Adrenal gland (tissue), 12 donors: ENCODE data around the gene LAYN. TPM values are rescaled to one million over a fixed set of nuclear protein-coding genes. Genes with fewer than 3 reads are reported as not detected.

Experiments
- DNase-seq, 7 donors: peaks; one replicate each; pipeline ENCODE4 v3.0.0-alpha.2; 2019 to 2020
- H3K27ac ChIP-seq, 5 donors: fragments of 200-600 bp; sonication (generic) in 4 of 5; 1 replicate in 3 of 5; 2 replicates in 2 of 5; pipeline versions ENCODE4 v1.5.1 to v1.8.0; 2016 to 2020; ENCODE audit warnings: mild to moderate bottlenecking in 1 of 5
- H3K27me3 ChIP-seq: fragments of 200-600 bp; 2 replicates; pipeline ENCODE4 v1.8.0; 2021
- H3K36me3 ChIP-seq, 2 donors: fragments of 200-600 bp; replicated peaks in 1 of 2; 1 replicate in 1 of 2; 2 replicates in 1 of 2; pipeline versions ENCODE4 v1.5.1 to v1.8.0; 2018 to 2022
- H3K4me1 ChIP-seq, 2 donors: fragments of 200-600 bp; replicated peaks in 1 of 2; 1 replicate in 1 of 2; 2 replicates in 1 of 2; pipeline versions ENCODE4 v1.5.1 to v1.8.0; 2018 to 2021
- H3K4me3 ChIP-seq, 4 donors: fragments of 200-600 bp; sonication (generic) in 3 of 4; one replicate each; pipeline ENCODE4 v1.5.1; 2016 to 2018
- H3K9me3 ChIP-seq, 3 donors: fragments of 200-600 bp; sonication (generic) in 1 of 3; replicated peaks in 1 of 3; 1 replicate in 2 of 3; 2 replicates in 1 of 3; pipeline versions ENCODE4 v1.5.1 to v1.8.0; 2016 to 2021
- POLR2A ChIP-seq, 2 donors: fragments of 450-650 bp; IDR thresholded peaks; one replicate each; pipeline ENCODE4 v1.6.1; 2017; ENCODE audit warnings: antibody characterized with exemption in 2 of 2, mild to moderate bottlenecking in 2 of 2, moderate library complexity in 1 of 2
- WGBS, 4 donors: extraction: QIAGEN DNeasy Blood & Tissue Kit in 2 of 4; methylation state at CpG; one replicate each; pipeline versions ENCODE4 v1.1.5 to v1.1.7; 2013 to 2017; 5-methylcytosine and 5-hydroxymethylcytosine counted together
- intact Hi-C, 2 donors: fragments of 100-400 bp; cut with DNase I; formaldehyde crosslinking; loops; one replicate each; pipeline versions ENCODE4 v1.14.1 to v1.15.0; 2022 to 2023
- polyA plus RNA-seq, 3 donors: library from polyadenylated mRNA; stranded (reverse); fragments of 200-250 nt in 2 of 3; fragments of 350-450 nt in 1 of 3; fragmentation: Illumina TruSeq in 1 of 3; extraction: RNeasy Lipid Tissue Mini Kit (QIAGEN cat#74804) in 1 of 3; gene quantifications; one replicate each; pipeline ENCODE4 v1.2.3, GENCODE V29; 2013 to 2014
- total RNA-seq, 9 donors: library from RNA; depleted of rRNA in 4 of 9; stranded (reverse); fragments of >200 nt in 4 of 9; fragments of 120-200 nt in 1 of 9; fragmentation: NEBNext Ultra II Directional in 1 of 9; extraction: Animal tissue kit (Norgen Biotek cat#: 25700) in 1 of 9; gene quantifications; one replicate each; pipeline versions ENCODE4 v1.1.0 to v1.2.4, GENCODE V29; 2013 to 2023
- TF ChIP-seq, protein P1 (sequence below), 6 experiments: fragments of 450-650 bp in 4 of 6; fragments of 200-600 bp in 2 of 6; sonication (generic) in 1 of 6; IDR thresholded peaks; 1 replicate in 5 of 6; 2 replicates in 1 of 6; pipeline versions ENCODE4 v1.5.1 to v1.8.0; 2016 to 2021; ENCODE audit warnings: antibody characterized with exemption in 6 of 6, mild to moderate bottlenecking in 2 of 6, moderate library complexity in 1 of 6
- donor health status: healthy with polysubstance abuse.
- donor health status: Bipolar disorder and iron deficiency.
- donor health status: DM: yes; HTN: yes; CAD: no.
- donor health status: DM: no; HTN: no; CAD: no.
- donor health status: DM: no; HTN: no; CAD: no.
- donor health status: DM: yes; HTN: yes; CAD: no.

Gene LAYN
- total and polyA plus RNA-seq, 12 donors, result 1.5 to 5.4 (median 2.2) TPM

DNA sequence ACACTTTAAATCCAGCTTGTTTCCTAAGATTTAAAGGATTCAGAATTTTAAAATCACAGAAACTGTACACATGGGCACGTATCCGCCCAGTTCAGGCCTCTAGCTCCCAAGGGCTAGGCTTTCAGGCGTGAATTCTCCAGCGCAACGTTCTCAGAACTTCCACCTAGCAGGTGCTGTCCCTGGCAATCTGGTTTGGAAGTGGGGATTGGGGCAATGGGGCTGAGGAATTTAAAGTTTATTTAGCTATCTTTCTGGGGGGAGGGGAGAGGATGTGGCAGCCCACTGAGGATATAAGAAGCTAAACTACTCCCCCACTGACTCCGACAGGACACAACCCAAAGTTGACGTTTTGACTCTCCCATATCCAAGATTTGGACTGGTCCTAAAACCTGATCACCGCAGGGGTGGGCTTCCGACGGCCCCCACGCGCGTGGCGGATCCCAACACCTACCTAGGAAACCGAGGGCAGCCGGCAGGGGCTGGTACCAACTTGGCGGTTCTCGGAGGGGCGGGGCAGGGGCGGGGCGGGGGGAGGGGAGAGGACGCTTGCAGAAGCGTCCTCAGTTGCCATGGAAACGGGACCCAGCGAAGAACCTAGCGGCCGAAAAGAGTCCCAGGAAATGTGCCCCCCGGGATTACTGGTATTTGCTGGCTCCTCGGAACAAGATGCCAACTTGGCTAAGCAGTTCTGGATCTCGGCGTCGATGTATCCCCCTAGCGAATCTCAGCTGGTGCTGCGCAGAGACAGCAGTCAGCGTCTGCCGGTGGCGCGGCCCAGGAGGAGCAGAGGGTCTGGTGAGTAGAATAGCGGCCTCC lies 26.1 kb upstream of the LAYN start, which contains the start of gene HOATZ:
Gene HOATZ, plus strand, starts transcription at position 563 of the 816 bp plus-strand sequence. Its CDS starts 7 bp downstream, at position 570.
- no peak within 1 kb of the TSS for H3K27ac ChIP-seq
- no peak within 1 kb of the TSS for H3K4me3 ChIP-seq
- no peak for DNase-seq
- TF ChIP-seq, protein P1, sequence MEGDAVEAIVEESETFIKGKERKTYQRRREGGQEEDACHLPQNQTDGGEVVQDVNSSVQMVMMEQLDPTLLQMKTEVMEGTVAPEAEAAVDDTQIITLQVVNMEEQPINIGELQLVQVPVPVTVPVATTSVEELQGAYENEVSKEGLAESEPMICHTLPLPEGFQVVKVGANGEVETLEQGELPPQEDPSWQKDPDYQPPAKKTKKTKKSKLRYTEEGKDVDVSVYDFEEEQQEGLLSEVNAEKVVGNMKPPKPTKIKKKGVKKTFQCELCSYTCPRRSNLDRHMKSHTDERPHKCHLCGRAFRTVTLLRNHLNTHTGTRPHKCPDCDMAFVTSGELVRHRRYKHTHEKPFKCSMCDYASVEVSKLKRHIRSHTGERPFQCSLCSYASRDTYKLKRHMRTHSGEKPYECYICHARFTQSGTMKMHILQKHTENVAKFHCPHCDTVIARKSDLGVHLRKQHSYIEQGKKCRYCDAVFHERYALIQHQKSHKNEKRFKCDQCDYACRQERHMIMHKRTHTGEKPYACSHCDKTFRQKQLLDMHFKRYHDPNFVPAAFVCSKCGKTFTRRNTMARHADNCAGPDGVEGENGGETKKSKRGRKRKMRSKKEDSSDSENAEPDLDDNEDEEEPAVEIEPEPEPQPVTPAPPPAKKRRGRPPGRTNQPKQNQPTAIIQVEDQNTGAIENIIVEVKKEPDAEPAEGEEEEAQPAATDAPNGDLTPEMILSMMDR (IDR thresholded peaks at IDR 0.05), result no peak
- no peak for TF ChIP-seq POLR2A (IDR thresholded peaks at IDR 0.05)
- peaks cover 9% of the 10 kb centered on the region in 2 donors for H3K4me1 ChIP-seq
- 21 to 48% (median 29%) methylated on average over 10 to 39 of the region's 39 CpGs for WGBS, 4 donors
- intact Hi-C loops, result no loop called here
- H3K9me3 ChIP-seq, result no peaks in the 10 kb centered on the region
- H3K27me3 ChIP-seq, result peaks cover 33% of the 10 kb centered on the region
- H3K36me3 ChIP-seq, result no peaks in the 10 kb centered on the region

DNA sequence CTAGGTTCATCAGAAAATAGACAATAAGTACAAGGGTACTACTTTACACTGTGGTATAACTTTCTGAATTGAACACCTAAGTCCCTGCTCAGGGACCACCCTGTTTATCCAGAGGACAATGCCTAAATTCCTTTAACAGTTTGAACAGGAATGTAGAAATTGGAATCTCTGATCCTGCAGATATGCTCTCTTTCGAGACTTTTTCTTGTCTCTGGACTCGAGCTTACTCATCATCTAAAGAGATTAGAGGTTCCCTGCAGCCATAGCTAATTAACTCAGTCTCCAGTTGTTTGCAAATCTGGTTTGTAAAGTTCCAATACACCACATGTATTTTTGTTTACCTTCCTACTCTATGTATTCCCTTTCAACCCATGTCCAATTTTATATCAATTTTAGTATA lies 24.9 kb upstream of the LAYN start:
- H3K4me3 ChIP-seq, result no peak overlapping the region
- H3K27ac ChIP-seq, result no peak overlapping the region
- no peaks in the 10 kb centered on the region for H3K36me3 ChIP-seq
- DNase-seq, result no peak
- H3K9me3 ChIP-seq, result no peaks in the 10 kb centered on the region
- peaks cover 28% of the 10 kb centered on the region for H3K27me3 ChIP-seq
- TF ChIP-seq POLR2A (IDR thresholded peaks at IDR 0.05), result no peak
- TF ChIP-seq, protein P1 (IDR thresholded peaks at IDR 0.05), result no peak
- 81 to 96% (median 92%) methylated on average over 2 of the region's 2 CpGs for WGBS, 4 donors
- H3K4me1 ChIP-seq, result peaks cover 9% of the 10 kb centered on the region in 2 donors
- intact Hi-C loops, result no loop called here

DNA sequence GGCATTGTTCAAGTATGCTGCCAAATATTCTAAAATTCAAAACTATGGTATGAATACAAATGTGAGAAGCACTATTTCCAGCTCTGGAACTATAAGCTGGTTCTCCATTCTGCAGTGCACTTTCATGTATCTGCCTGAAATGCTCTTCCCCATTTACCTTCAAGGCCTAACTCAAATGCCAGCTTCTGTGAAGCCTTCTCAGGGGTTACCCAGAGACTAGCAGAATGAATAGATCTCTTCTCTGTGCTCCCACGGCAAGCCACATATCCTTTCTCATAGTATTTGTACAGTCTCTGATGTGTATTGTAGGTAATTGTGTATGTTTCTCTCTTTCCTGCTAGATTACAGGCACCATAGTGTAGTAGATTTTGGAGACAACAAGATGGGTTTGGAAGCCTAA lies 21.9 kb upstream of the LAYN start:
- Histone ChIP-seq H3K4me1 (no peaks in the 10 kb centered on the region), H3K4me3 (no peak overlapping the region), H3K36me3 (no peaks in the 10 kb centered on the region), H3K27me3 (peaks cover 10% of the 10 kb centered on the region), H3K27ac (no peak overlapping the region), H3K9me3 (no peaks in the 10 kb centered on the region)
- intact Hi-C loops, result no loop called here
- WGBS, 4 donors, result 36 to 75% (median 70%) methylated on average over 1 of the region's 1 CpG
- TF ChIP-seq, protein P1 (IDR thresholded peaks at IDR 0.05), result no peak
- no peak for TF ChIP-seq POLR2A (IDR thresholded peaks at IDR 0.05)
- no peak for DNase-seq

DNA sequence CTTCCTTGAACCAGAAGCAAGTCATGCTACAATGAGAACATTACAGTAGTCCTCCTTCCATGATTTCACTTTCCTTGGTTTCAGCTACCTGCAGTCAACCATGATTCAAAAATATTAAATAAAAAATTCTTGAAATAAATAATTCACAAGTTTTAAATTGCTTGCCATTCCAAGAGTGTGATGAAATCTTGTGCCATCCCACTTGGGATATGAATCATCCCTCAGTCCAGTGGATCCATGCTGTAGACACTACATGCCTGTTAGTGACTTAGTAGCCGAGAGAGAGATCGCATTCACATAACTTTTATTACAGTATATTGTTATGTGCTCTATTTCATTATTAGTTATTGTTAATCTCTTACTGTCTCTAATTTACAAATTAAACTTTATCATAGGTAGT lies 20.0 kb upstream of the LAYN start:
- Histone ChIP-seq H3K36me3 (no peaks in the 10 kb centered on the region), H3K27ac (no peak overlapping the region), H3K27me3 (peaks cover 10% of the 10 kb centered on the region), H3K9me3 (no peaks in the 10 kb centered on the region), H3K4me3 (no peak overlapping the region), H3K4me1 (no peaks in the 10 kb centered on the region)
- DNase-seq, result no peak
- TF ChIP-seq, protein P1 (IDR thresholded peaks at IDR 0.05), result no peak
- TF ChIP-seq POLR2A (IDR thresholded peaks at IDR 0.05), result no peak
- WGBS, 4 donors, result 94 to 97% (median 96%) methylated on average over 2 of the region's 2 CpGs
- intact Hi-C loops, result no loop called here
